ENCODE results near the gene AASDHPPT.

DNA sequence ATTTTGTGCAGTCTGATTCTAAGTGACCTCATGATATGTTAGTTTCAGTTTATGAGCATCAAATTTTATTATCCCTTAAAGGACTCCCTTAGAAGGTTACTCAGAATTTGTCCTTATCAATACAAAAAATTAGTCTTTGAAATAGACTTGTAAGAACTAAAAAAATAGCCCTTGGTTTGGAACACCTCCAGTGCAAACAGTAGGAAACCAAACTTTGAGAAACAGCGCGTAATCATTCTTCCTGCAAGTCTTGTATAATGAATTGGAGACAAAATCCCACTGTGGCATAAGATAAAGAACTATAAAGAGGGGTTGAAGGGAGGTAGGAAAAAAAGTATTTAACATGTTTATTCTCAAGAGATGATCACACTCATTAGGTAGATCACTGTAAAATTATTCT is 44.6 kb upstream of the AASDHPPT start:
- TF ChIP-seq, protein P1, sequence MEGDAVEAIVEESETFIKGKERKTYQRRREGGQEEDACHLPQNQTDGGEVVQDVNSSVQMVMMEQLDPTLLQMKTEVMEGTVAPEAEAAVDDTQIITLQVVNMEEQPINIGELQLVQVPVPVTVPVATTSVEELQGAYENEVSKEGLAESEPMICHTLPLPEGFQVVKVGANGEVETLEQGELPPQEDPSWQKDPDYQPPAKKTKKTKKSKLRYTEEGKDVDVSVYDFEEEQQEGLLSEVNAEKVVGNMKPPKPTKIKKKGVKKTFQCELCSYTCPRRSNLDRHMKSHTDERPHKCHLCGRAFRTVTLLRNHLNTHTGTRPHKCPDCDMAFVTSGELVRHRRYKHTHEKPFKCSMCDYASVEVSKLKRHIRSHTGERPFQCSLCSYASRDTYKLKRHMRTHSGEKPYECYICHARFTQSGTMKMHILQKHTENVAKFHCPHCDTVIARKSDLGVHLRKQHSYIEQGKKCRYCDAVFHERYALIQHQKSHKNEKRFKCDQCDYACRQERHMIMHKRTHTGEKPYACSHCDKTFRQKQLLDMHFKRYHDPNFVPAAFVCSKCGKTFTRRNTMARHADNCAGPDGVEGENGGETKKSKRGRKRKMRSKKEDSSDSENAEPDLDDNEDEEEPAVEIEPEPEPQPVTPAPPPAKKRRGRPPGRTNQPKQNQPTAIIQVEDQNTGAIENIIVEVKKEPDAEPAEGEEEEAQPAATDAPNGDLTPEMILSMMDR (IDR thresholded peaks at IDR 0.05; ENCODE audit: poor library complexity) = no peak
- TF ChIP-seq EZH2phosphoT487 (IDR thresholded peaks at IDR 0.05; ENCODE audit: low read depth, severe bottlenecking, unreplicated experiment) = no peak
- no peak for TF ChIP-seq EZH2 (IDR thresholded peaks at IDR 0.05; ENCODE audit: borderline replicate concordance)

All from hepatocyte (in vitro differentiated cells).